ENCODE results near the gene PCNX1.

DNA sequence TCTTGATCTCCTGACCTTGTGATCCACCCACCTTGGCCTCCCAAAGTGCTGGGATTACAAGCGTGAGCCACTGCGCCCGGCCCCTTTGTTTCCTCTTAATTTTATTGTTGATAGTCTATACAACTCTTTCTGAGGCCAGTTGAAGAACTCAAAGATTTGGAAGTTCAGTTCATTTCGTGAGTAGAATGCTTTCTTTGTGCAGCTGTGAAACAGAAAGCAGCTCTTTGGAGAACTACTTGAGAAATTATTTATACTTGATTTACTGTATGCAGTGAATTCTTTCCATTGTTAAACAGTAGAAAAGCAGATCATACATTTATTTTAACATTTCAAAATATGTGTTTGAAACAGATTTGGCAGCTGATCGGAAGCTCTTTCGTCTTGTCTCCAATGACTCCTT is 69.3 kb downstream of the PCNX1 start:
- TF ChIP-seq YY1 (IDR thresholded peaks at IDR 0.05; ENCODE audit: low read depth), result no peak
- TF ChIP-seq, protein P1, sequence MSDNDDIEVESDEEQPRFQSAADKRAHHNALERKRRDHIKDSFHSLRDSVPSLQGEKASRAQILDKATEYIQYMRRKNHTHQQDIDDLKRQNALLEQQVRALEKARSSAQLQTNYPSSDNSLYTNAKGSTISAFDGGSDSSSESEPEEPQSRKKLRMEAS (IDR thresholded peaks at IDR 0.05), result no peak
- no peak for TF ChIP-seq EP300 (IDR thresholded peaks at IDR 0.05; ENCODE audit: borderline replicate concordance)
- TF ChIP-seq TAF1 (IDR thresholded peaks at IDR 0.05; ENCODE audit: low read depth), result no peak
- TF ChIP-seq, protein P2, sequence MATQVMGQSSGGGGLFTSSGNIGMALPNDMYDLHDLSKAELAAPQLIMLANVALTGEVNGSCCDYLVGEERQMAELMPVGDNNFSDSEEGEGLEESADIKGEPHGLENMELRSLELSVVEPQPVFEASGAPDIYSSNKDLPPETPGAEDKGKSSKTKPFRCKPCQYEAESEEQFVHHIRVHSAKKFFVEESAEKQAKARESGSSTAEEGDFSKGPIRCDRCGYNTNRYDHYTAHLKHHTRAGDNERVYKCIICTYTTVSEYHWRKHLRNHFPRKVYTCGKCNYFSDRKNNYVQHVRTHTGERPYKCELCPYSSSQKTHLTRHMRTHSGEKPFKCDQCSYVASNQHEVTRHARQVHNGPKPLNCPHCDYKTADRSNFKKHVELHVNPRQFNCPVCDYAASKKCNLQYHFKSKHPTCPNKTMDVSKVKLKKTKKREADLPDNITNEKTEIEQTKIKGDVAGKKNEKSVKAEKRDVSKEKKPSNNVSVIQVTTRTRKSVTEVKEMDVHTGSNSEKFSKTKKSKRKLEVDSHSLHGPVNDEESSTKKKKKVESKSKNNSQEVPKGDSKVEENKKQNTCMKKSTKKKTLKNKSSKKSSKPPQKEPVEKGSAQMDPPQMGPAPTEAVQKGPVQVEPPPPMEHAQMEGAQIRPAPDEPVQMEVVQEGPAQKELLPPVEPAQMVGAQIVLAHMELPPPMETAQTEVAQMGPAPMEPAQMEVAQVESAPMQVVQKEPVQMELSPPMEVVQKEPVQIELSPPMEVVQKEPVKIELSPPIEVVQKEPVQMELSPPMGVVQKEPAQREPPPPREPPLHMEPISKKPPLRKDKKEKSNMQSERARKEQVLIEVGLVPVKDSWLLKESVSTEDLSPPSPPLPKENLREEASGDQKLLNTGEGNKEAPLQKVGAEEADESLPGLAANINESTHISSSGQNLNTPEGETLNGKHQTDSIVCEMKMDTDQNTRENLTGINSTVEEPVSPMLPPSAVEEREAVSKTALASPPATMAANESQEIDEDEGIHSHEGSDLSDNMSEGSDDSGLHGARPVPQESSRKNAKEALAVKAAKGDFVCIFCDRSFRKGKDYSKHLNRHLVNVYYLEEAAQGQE (IDR thresholded peaks at IDR 0.05; ENCODE audit: low read depth), result no peak
- no peak for TF ChIP-seq CEBPB (IDR thresholded peaks at IDR 0.05)
- TF ChIP-seq TCF12 (IDR thresholded peaks at IDR 0.05; ENCODE audit: low read depth), result no peak
- no peak for TF ChIP-seq ZBTB7A (IDR thresholded peaks at IDR 0.05; ENCODE audit: low read depth)
- TF ChIP-seq CREB1 (IDR thresholded peaks at IDR 0.05; ENCODE audit: low read depth), result no peak

All from Ishikawa (cell line).